ENCODE data around the gene SPATA2L. TPM values are rescaled to one million over a fixed set of nuclear protein-coding genes. Genes with fewer than 3 reads are reported as not detected.
A peak's percentile ranks its signal among the peaks of the same experiment; 100 is the strongest.

Gene SPATA2L
- total RNA-seq, 1 donor from 2014 or later, result 13.3 TPM

GRCh38 chr16:89661215-89661614, 40.3 kb downstream of the SPATA2L start:
- ATAC-seq (no peak), DNase-seq (no peak)
- Histone ChIP-seq H3K4me3 (no peak overlapping the region), H3K27ac (no peak overlapping the region), H3K27me3 (no peaks in the 10 kb centered on the region), H3K4me1 (peaks cover 21% of the 10 kb centered on the region), H3K36me3 (peaks cover 20% of the 10 kb centered on the region), H3K9me3 (no peaks in the 10 kb centered on the region)
- intact Hi-C loops (cut with DNase I), result no loop called here
- TF ChIP-seq CTCF (IDR thresholded peaks at IDR 0.05), result no peak

GRCh38 chr16:89660146-89660545, 41.4 kb downstream of the SPATA2L start:
- Histone ChIP-seq H3K9me3 (no peaks in the 10 kb centered on the region), H3K27me3 (no peaks in the 10 kb centered on the region), H3K27ac (no peak overlapping the region), H3K36me3 (peaks cover 20% of the 10 kb centered on the region), H3K4me1 (peaks cover 25% of the 10 kb centered on the region), H3K4me3 (no peak overlapping the region)
- no peak for TF ChIP-seq CTCF (IDR thresholded peaks at IDR 0.05)
- ATAC-seq (no peak), DNase-seq (no peak)
- intact Hi-C loops (cut with DNase I), result no loop called here

DNA sequence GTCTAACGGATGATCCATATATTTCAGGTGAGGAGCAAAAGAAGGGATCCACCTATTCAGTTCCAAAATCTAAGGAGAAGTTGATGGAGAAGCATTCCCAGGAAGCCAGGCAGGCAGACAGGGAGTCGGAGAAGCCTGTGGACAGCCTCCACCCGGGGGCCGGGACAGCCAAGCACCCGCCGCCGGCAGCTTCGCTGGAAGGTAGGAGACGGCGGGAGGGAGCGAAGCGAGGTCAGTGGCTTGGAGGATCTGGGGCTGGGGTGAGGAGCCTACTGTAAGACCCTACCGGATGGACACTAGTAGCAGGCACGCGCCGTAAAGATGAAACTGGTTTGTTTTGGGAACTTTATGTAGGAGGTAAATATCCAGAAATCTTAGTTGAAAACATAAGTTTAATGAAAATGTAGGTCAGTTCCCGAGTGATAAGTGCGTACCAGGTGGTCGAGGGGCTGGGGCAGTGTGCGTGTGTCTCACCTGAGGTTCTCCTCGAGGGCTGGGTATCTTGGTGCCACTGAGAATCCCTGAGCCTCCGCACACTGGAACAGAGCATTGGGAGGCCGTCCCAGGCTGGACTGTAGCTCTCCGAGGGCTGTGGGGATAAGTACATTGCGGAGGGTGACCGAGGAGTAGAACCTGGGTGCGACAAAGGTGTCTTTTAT, 43.2 kb downstream of the SPATA2L start:
- no peaks in the 10 kb centered on the region for H3K9me3 ChIP-seq
- DNase-seq (no peak), ATAC-seq (peak; percentile 2)
- intact Hi-C loops (cut with DNase I), result no loop called here
- peaks cover 17% of the 10 kb centered on the region for H3K36me3 ChIP-seq
- H3K27me3 ChIP-seq, result no peaks in the 10 kb centered on the region
- H3K4me3 ChIP-seq, result peak overlapping the region; percentile 97
- no peak for TF ChIP-seq CTCF (IDR thresholded peaks at IDR 0.05)
- peak overlapping the region; percentile 88 for H3K27ac ChIP-seq
- H3K4me1 ChIP-seq, result peaks cover 25% of the 10 kb centered on the region

GRCh38 chr16:89657442-89658220, 43.9 kb downstream of the SPATA2L start, which contains the start of the genes CHMP1A and SPATA33:
Gene CHMP1A, minus strand, starts transcription at chr16:89657708. Its CDS starts 120 bp downstream, at chr16:89657588.
Gene SPATA33, plus strand, starts transcription at chr16:89657836. Its CDS starts 76 bp downstream, at chr16:89657912.
- Histone ChIP-seq H3K36me3 (peaks cover 16% of the 10 kb centered on the region), H3K9me3 (no peaks in the 10 kb centered on the region), H3K27me3 (no peaks in the 10 kb centered on the region), H3K27ac (peak within 1 kb of the TSS; percentile 88), H3K4me1 (peaks cover 25% of the 10 kb centered on the region), H3K4me3 (peak within 1 kb of the TSS; percentile 97)
- intact Hi-C loops (cut with DNase I), result no loop called here
- TF ChIP-seq CTCF (IDR thresholded peaks at IDR 0.05), result no peak
- ATAC-seq (peak; percentile 97), DNase-seq (peak; percentile 95)

- DNase-seq (no peak), ATAC-seq (no peak)
- H3K27me3 ChIP-seq, result no peaks in the 10 kb centered on the region
- peaks cover 15% of the 10 kb centered on the region for H3K36me3 ChIP-seq
- H3K27ac ChIP-seq, result peak overlapping the region; percentile 88
- intact Hi-C loops (cut with DNase I), result no loop called here
- H3K4me1 ChIP-seq, result peaks cover 25% of the 10 kb centered on the region
- no peak for TF ChIP-seq CTCF (IDR thresholded peaks at IDR 0.05)
- H3K4me3 ChIP-seq, result peak overlapping the region; percentile 97
- H3K9me3 ChIP-seq, result no peaks in the 10 kb centered on the region
Measured at GRCh38 chr16:89656435-89657121, 44.9 kb downstream of the SPATA2L start.
